Neural progenitor cell (in vitro differentiated cells): Measurements from ENCODE around the gene CCDC136. TPM values are rescaled to one million over a fixed set of nuclear protein-coding genes. Genes with fewer than 3 reads are reported as not detected.

ENCODE experiments used
- DNase-seq: peaks from one replicate; pipeline ENCODE4 v3.0.0-alpha.2; 2016; ENCODE audit warnings: low spot score
- H2AFZ ChIP-seq: fragments of 200-600 bp; sonication (generic); replicated peaks from 2 replicates; pipeline ENCODE4 v1.6.1; 2016; ENCODE audit warnings: antibody characterized with exemption
- H3F3A ChIP-seq: fragments of 200-600 bp; sonication (generic); 2 replicates; pipeline ENCODE4 v1.6.1; 2016; ENCODE audit warnings: antibody characterized with exemption, low read depth
- H3K27ac ChIP-seq: fragments of 200-600 bp; sonication (generic); 2 replicates; pipeline ENCODE4 v1.5.1; 2016; ENCODE audit warnings: mild to moderate bottlenecking
- H3K27me3 ChIP-seq: fragments of 200-600 bp; sonication (generic); 2 replicates; pipeline ENCODE4 v1.6.1; 2016; ENCODE audit warnings: mild to moderate bottlenecking, moderate library complexity
- H3K36me3 ChIP-seq: fragments of 200-600 bp; sonication (generic); 2 replicates; pipeline ENCODE4 v1.5.1; 2016
- H3K4me1 ChIP-seq: fragments of 200-600 bp; sonication (generic); 2 replicates; pipeline ENCODE4 v1.6.1; 2016; ENCODE audit warnings: mixed run types
- H3K4me2 ChIP-seq: fragments of 200-600 bp; sonication (generic); 2 replicates; pipeline ENCODE4 v1.6.1; 2016
- H3K4me3 ChIP-seq: fragments of 200-600 bp; sonication (generic); 2 replicates; pipeline ENCODE4 v1.5.1; 2016
- H3K79me2 ChIP-seq: fragments of 200-600 bp; sonication (generic); 2 replicates; pipeline ENCODE4 v1.6.1; 2016; ENCODE audit warnings: low read depth
- H3K9ac ChIP-seq: fragments of 200-600 bp; sonication (generic); 2 replicates; pipeline ENCODE4 v1.6.1; 2016
- H3K9me3 ChIP-seq: fragments of 200-600 bp; sonication (generic); 2 replicates; pipeline ENCODE4 v1.5.1; 2016; ENCODE audit warnings: low read depth
- H4K20me1 ChIP-seq: fragments of 200-600 bp; sonication (generic); 2 replicates; pipeline ENCODE4 v1.6.1; 2016; ENCODE audit warnings: low read depth
- H3K27ac Mint-ChIP-seq: 3 replicates; pipeline ENCODE4 v1.8.0; 2021; ENCODE audit warnings: mixed read lengths
- H3K27me3 Mint-ChIP-seq: 2 replicates; pipeline ENCODE4 v1.8.0; 2022; ENCODE audit warnings: low read depth, mild to moderate bottlenecking, inconsistent platforms, moderate library complexity, mixed read lengths; ENCODE audit not compliant: insufficient read depth
- H3K36me3 Mint-ChIP-seq: 3 replicates; pipeline ENCODE4 v1.8.0; 2021; ENCODE audit warnings: mixed read lengths
- H3K4me1 Mint-ChIP-seq: 3 replicates; pipeline ENCODE4 v1.8.0; 2021; ENCODE audit warnings: mixed read lengths
- H3K4me3 Mint-ChIP-seq: 3 replicates; pipeline ENCODE4 v1.8.0; 2021; ENCODE audit warnings: mild to moderate bottlenecking, moderate library complexity, mixed read lengths
- H3K9me3 Mint-ChIP-seq: 3 replicates; pipeline ENCODE4 v1.8.0; 2020; ENCODE audit warnings: mixed read lengths
- CTCF ChIP-seq: fragments of 200-600 bp; sonication (generic); IDR thresholded peaks from 2 replicates; pipeline ENCODE4 v1.5.1; 2017; ENCODE audit warnings: antibody characterized with exemption, mild to moderate bottlenecking
- EZH2 ChIP-seq: fragments of 200-600 bp; sonication (generic); IDR thresholded peaks from 2 replicates; pipeline ENCODE4 v1.6.1; 2017; ENCODE audit warnings: antibody characterized with exemption, mild to moderate bottlenecking, moderate library complexity
- EZH2phosphoT487 ChIP-seq: fragments of 200-600 bp; sonication (generic); IDR thresholded peaks from 2 replicates; pipeline ENCODE4 v1.6.1; 2017; ENCODE audit warnings: antibody characterized with exemption
- total RNA-seq: library from RNA; depleted of rRNA; stranded (reverse); fragments of >200 nt; gene quantifications from 2 replicates; pipeline ENCODE4 v1.2.3, GENCODE V29; 2015; ENCODE audit warnings: low replicate concordance

The CCDC136 gene
- total RNA-seq, 1 donor from 2014 or later, result 93.6 TPM

GRCh38 chr7:128799451-128799850, 7.7 kb downstream of the CCDC136 start:
- H3K9me3 ChIP-seq, result no peaks in the 10 kb centered on the region
- H3K27me3 ChIP-seq, result no peaks in the 10 kb centered on the region
- H3K36me3 ChIP-seq, result peaks cover 22% of the 10 kb centered on the region
- no peak overlapping the region for H2AFZ ChIP-seq
- H3K4me2 ChIP-seq, result no peak overlapping the region
- no peak overlapping the region for H3K4me3 ChIP-seq
- H3K4me1 Mint-ChIP-seq, result peaks cover 2% of the 10 kb centered on the region
- DNase-seq, result no peak
- no peak overlapping the region for H3K27ac ChIP-seq
- peaks cover 25% of the 10 kb centered on the region for H3K4me1 ChIP-seq
- H3K79me2 ChIP-seq, result no peaks in the 10 kb centered on the region
- no peak overlapping the region for H3K4me3 Mint-ChIP-seq
- H3K9ac ChIP-seq, result no peak overlapping the region
- H4K20me1 ChIP-seq, result peaks cover 11% of the 10 kb centered on the region
- H3F3A ChIP-seq, result peaks cover 31% of the 10 kb centered on the region
- no peak for TF ChIP-seq CTCF
- H3K36me3 Mint-ChIP-seq, result peaks cover 31% of the 10 kb centered on the region
- no peaks in the 10 kb centered on the region for H3K9me3 Mint-ChIP-seq
- H3K27me3 Mint-ChIP-seq, result no peaks in the 10 kb centered on the region
- H3K27ac Mint-ChIP-seq, result no peak overlapping the region

DNA sequence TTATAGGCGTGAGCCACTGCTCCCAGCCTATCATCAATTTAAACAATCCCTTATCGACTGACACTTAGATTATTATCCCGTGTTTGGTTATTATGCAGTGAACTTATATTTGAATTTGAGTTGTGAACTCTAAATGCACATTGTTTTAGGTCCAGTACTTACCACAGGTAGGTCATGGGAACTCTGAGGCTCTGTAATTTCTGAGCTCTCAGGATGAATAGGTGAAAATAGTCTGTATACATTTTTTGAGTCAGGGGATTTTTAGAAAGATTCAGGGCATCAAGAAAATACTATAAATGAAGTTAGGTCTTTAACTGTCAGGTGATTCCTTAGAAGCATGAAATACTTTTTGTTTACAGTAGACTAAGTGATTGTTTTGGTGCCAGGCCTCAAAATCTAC, 8.8 kb downstream of the CCDC136 start:
- Histone ChIP-seq H3K4me3 (no peak overlapping the region), H3F3A (peaks cover 20% of the 10 kb centered on the region), H3K4me1 (peaks cover 17% of the 10 kb centered on the region), H3K79me2 (no peaks in the 10 kb centered on the region), H3K4me2 (no peak overlapping the region), H3K9ac (no peak overlapping the region), H3K36me3 (peaks cover 17% of the 10 kb centered on the region), H4K20me1 (peaks cover 11% of the 10 kb centered on the region), H3K27ac (no peak overlapping the region), H2AFZ (no peak overlapping the region), H3K9me3 (no peaks in the 10 kb centered on the region), H3K27me3 (no peaks in the 10 kb centered on the region)
- H3K9me3 Mint-ChIP-seq, result no peaks in the 10 kb centered on the region
- TF ChIP-seq EZH2 (no peak), CTCF (no peak), EZH2phosphoT487 (no peak)
- peaks cover 29% of the 10 kb centered on the region for H3K36me3 Mint-ChIP-seq
- peaks cover 2% of the 10 kb centered on the region for H3K27me3 Mint-ChIP-seq
- no peak for DNase-seq
- H3K4me1 Mint-ChIP-seq, result no peaks in the 10 kb centered on the region
- no peak overlapping the region for H3K27ac Mint-ChIP-seq
- H3K4me3 Mint-ChIP-seq, result no peak overlapping the region

GRCh38 chr7:128801003-128801402, 9.2 kb downstream of the CCDC136 start:
- Histone ChIP-seq H3K27me3 (no peaks in the 10 kb centered on the region), H3K79me2 (no peaks in the 10 kb centered on the region), H2AFZ (no peak overlapping the region), H3K4me2 (no peak overlapping the region), H3K9me3 (no peaks in the 10 kb centered on the region), H3K9ac (no peak overlapping the region), H3K36me3 (peaks cover 14% of the 10 kb centered on the region), H3K27ac (no peak overlapping the region), H3K4me3 (no peak overlapping the region), H3K4me1 (peaks cover 13% of the 10 kb centered on the region), H3F3A (peaks cover 16% of the 10 kb centered on the region), H4K20me1 (peaks cover 11% of the 10 kb centered on the region)
- H3K4me3 Mint-ChIP-seq, result no peak overlapping the region
- H3K4me1 Mint-ChIP-seq, result no peaks in the 10 kb centered on the region
- no peak for DNase-seq
- no peak overlapping the region for H3K27ac Mint-ChIP-seq
- TF ChIP-seq CTCF, result no peak
- no peak for TF ChIP-seq EZH2
- no peak for TF ChIP-seq EZH2phosphoT487
- no peaks in the 10 kb centered on the region for H3K9me3 Mint-ChIP-seq
- peaks cover 2% of the 10 kb centered on the region for H3K27me3 Mint-ChIP-seq
- peaks cover 27% of the 10 kb centered on the region for H3K36me3 Mint-ChIP-seq
